Neuronal stem cell (in vitro differentiated cells): ENCODE measurements around the gene SLC7A6.

ENCODE experiments used
- DNase-seq: peaks from one replicate; pipeline ENCODE4 v3.0.0-alpha.2; 2013; ENCODE audit warnings: low spot score
- H2AFZ ChIP-seq: one replicate; pipeline ENCODE4 v1.6.1; 2013; ENCODE audit warnings: mild to moderate bottlenecking, low read length, inconsistent platforms
- H2AK5ac ChIP-seq: 2 replicates; pipeline ENCODE4 v1.6.1; 2013; ENCODE audit warnings: low read depth, mild to moderate bottlenecking, inconsistent platforms, low read length, moderate library complexity, mixed read lengths
- H2BK120ac ChIP-seq: 2 replicates; pipeline ENCODE4 v1.6.1; 2013; ENCODE audit warnings: low read depth, mild to moderate bottlenecking, inconsistent platforms, low read length, moderate library complexity, mixed read lengths
- H2BK12ac ChIP-seq: one replicate; pipeline ENCODE4 v1.6.1; 2013; ENCODE audit warnings: low read length, inconsistent platforms
- H2BK15ac ChIP-seq: 2 replicates; pipeline ENCODE4 v1.6.1; 2013; ENCODE audit warnings: mild to moderate bottlenecking, low read length, inconsistent platforms, mixed read lengths
- H2BK5ac ChIP-seq: one replicate; pipeline ENCODE4 v1.6.1; 2013; ENCODE audit warnings: inconsistent platforms, mild to moderate bottlenecking, low read length, moderate library complexity
- H3K14ac ChIP-seq: one replicate; pipeline ENCODE4 v1.6.1; 2013; ENCODE audit warnings: low read length, inconsistent platforms
- H3K18ac ChIP-seq: 2 replicates; pipeline ENCODE4 v1.6.1; 2013; ENCODE audit warnings: low read length, inconsistent platforms
- H3K23ac ChIP-seq: 2 replicates; pipeline ENCODE4 v1.6.1; 2013; ENCODE audit warnings: low read depth, mild to moderate bottlenecking, mixed read lengths, low read length, inconsistent platforms; ENCODE audit not compliant: poor library complexity
- H3K27ac ChIP-seq: replicated peaks from 3 replicates; pipeline ENCODE4 v1.5.1; 2013; ENCODE audit warnings: low read length, inconsistent platforms
- H3K27me3 ChIP-seq, 3 experiments: 2 replicates each; pipeline ENCODE4 v1.6.1; 2013; ENCODE audit warnings: low read length in 3 of 3, mild to moderate bottlenecking in 2 of 3, inconsistent platforms in 1 of 3, low read depth in 1 of 3, mixed read lengths in 1 of 3, moderate library complexity in 1 of 3; ENCODE audit not compliant: control insufficient read depth in 3 of 3, insufficient read depth in 3 of 3
- H3K36me3 ChIP-seq, 2 donors: replicated peaks in 1 of 2; 2 replicates each; pipeline ENCODE4 v1.6.1; 2013; ENCODE audit warnings: low read length in 2 of 2; ENCODE audit not compliant: control insufficient read depth in 2 of 2, insufficient read depth in 2 of 2
- H3K4ac ChIP-seq: 2 replicates; pipeline ENCODE4 v1.6.1; 2013; ENCODE audit warnings: inconsistent platforms, mild to moderate bottlenecking, low read length, moderate library complexity
- H3K4me1 ChIP-seq, 2 donors: 1 replicate in 1 of 2; 2 replicates in 1 of 2; pipeline ENCODE4 v1.6.1; 2013; ENCODE audit warnings: low read length in 2 of 2, low read depth in 1 of 2; ENCODE audit not compliant: control insufficient read depth in 2 of 2, insufficient read depth in 1 of 2
- H3K4me2 ChIP-seq: one replicate; pipeline ENCODE4 v1.6.1; 2013; ENCODE audit warnings: mild to moderate bottlenecking, low read length, inconsistent platforms; ENCODE audit not compliant: insufficient read depth, poor library complexity, severe bottlenecking
- H3K4me3 ChIP-seq, 2 donors: 2 replicates each; pipeline ENCODE4 v1.5.1; 2013; ENCODE audit warnings: low read length in 2 of 2, mild to moderate bottlenecking in 2 of 2, inconsistent platforms in 1 of 2, moderate library complexity in 1 of 2
- H3K79me1 ChIP-seq: one replicate; pipeline ENCODE4 v1.6.1; 2013; ENCODE audit warnings: low read depth, mild to moderate bottlenecking, inconsistent platforms, low read length, moderate library complexity
- H3K9ac ChIP-seq: one replicate; pipeline ENCODE4 v1.6.1; 2013; ENCODE audit warnings: mild to moderate bottlenecking, low read depth, low read length, inconsistent platforms; ENCODE audit not compliant: poor library complexity
- H3K9me3 ChIP-seq, 2 donors: replicated peaks in 1 of 2; 2 replicates each; pipeline versions ENCODE3 to v1.6.1; 2013; ENCODE audit warnings: low read length in 2 of 2, mild to moderate bottlenecking in 2 of 2, inconsistent platforms in 1 of 2, low read depth in 1 of 2, mixed read lengths in 1 of 2, moderate library complexity in 1 of 2; ENCODE audit not compliant: control insufficient read depth in 2 of 2, insufficient read depth in 1 of 2
- H4K8ac ChIP-seq: one replicate; pipeline ENCODE4 v1.6.1; 2013; ENCODE audit warnings: low read depth, mild to moderate bottlenecking, inconsistent platforms, low read length, moderate library complexity
- H4K91ac ChIP-seq: one replicate; pipeline ENCODE4 v1.6.1; 2013; ENCODE audit warnings: low read length, low read depth, mild to moderate bottlenecking, inconsistent platforms; ENCODE audit not compliant: poor library complexity
- WGBS, 2 donors: extraction: QIAGEN DNeasy Blood & Tissue Kit; methylation state at CpG; one replicate each; pipeline ENCODE4 v1.1.7; 2013; ENCODE audit warnings: missing lambda C conversion rate in 2 of 2, mixed read lengths in 1 of 2; ENCODE audit not compliant: insufficient read length in 2 of 2, insufficient replicate concordance in 1 of 2; ENCODE audit errors: extremely low coverage in 2 of 2; 5-methylcytosine and 5-hydroxymethylcytosine counted together

SLC7A6 gene

DNA sequence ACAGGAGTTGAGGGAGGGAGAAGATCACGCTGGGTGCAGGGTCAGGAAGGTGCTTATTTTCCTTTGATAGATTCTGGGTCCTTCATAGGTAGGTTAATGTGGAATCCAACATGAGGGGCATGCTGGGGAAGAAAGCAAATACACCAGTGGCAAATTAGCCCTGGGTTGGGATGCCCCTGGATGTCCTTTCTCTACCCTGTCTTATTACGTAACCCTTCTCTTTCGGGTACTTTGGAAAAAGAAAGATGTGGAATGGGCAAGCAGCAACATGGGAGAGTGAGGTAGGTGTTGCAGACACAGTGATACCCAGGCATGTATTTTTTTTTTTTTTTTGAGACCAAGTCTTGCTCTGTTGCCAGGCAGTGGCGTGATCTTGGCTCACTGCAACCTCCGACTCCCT is 9.1 kb downstream of the SLC7A6 start:
- H3K4me1 ChIP-seq = peaks cover 3% of the 10 kb centered on the region in 2 donors
- H2BK15ac ChIP-seq = no peak overlapping the region
- no peak overlapping the region for H3K23ac ChIP-seq
- H2BK5ac ChIP-seq = no peak overlapping the region
- H3K14ac ChIP-seq = no peak overlapping the region
- H3K27ac ChIP-seq = no peak overlapping the region
- no peaks in the 10 kb centered on the region for H3K27me3 ChIP-seq
- no peak overlapping the region for H3K18ac ChIP-seq
- H2AFZ ChIP-seq = no peak overlapping the region
- H3K4ac ChIP-seq = no peak overlapping the region
- H3K9me3 ChIP-seq = no peaks in the 10 kb centered on the region
- peaks cover 3% of the 10 kb centered on the region for H3K79me1 ChIP-seq
- H3K4me2 ChIP-seq = no peak overlapping the region
- no peak overlapping the region for H3K4me3 ChIP-seq
- no peak overlapping the region for H4K8ac ChIP-seq
- no peak overlapping the region for H2BK120ac ChIP-seq
- H3K36me3 ChIP-seq = peaks cover 8 to 14% of the 10 kb centered on the region in 2 donors
- no peak overlapping the region for H2AK5ac ChIP-seq
- WGBS, 2 donors = no CpG with 5 or more reads among the region's 5 CpGs
- no peak overlapping the region for H2BK12ac ChIP-seq
- DNase-seq = no peak
- no peak overlapping the region for H3K9ac ChIP-seq
- H4K91ac ChIP-seq = no peak overlapping the region

DNA sequence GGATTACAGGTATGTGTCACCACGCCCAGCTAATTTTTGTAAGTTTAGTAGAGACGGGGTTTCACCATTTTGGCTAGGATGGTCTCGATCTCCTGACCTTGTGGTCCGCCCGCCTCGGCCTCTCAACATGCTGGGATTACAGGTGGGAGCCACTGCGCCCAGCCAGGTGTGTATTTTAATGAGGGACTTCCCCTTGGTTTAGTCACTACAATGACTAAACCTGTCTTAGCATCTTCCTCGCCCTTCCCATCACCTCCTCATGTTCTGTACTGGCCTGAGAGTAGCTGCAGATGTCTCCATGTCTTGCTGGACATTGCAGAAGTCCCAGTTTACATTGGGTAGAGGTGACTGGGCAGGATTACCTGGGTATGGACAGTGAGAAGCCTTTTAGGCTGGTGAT is 9.6 kb downstream of the SLC7A6 start:
- Histone ChIP-seq H4K8ac (no peak overlapping the region), H3K14ac (no peak overlapping the region), H2BK12ac (no peak overlapping the region), H4K91ac (no peak overlapping the region), H3K27me3 (no peaks in the 10 kb centered on the region), H2BK120ac (no peak overlapping the region), H3K9me3 (no peaks in the 10 kb centered on the region), H3K27ac (no peak overlapping the region), H3K4ac (no peak overlapping the region), H3K79me1 (peaks cover 3% of the 10 kb centered on the region), H3K9ac (no peak overlapping the region), H3K4me2 (no peak overlapping the region), H2BK15ac (no peak overlapping the region), H2BK5ac (no peak overlapping the region), H3K36me3 (peaks cover 8 to 14% of the 10 kb centered on the region in 2 donors), H3K4me1 (peaks cover 3% of the 10 kb centered on the region in 2 donors), H3K18ac (no peak overlapping the region), H2AK5ac (no peak overlapping the region), H3K23ac (no peak overlapping the region), H3K4me3 (no peak overlapping the region), H2AFZ (no peak overlapping the region)
- no CpG with 5 or more reads among the region's 8 CpGs for WGBS, 2 donors
- no peak for DNase-seq

DNA sequence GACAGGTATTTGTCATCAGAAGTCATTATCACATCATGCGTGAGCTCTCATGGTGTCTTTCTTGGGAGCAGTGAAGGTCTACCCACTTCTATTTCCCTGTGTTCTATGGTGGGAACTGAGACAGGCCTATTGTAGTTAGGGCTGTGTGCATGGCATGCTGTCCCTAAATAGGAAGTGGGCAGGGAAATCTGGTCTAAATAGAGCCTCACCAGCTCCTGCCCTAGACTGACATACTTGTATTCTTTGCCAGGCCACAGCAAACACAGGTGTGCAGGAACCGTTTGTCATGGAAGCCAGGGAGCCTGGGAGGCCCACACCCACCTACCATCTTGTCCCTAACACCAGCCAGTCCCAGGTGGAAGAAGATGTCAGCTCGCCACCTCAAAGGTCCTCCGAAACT is 10.1 kb downstream of the SLC7A6 start:
- no CpG with 5 or more reads among the region's 4 CpGs for WGBS, 2 donors

DNA sequence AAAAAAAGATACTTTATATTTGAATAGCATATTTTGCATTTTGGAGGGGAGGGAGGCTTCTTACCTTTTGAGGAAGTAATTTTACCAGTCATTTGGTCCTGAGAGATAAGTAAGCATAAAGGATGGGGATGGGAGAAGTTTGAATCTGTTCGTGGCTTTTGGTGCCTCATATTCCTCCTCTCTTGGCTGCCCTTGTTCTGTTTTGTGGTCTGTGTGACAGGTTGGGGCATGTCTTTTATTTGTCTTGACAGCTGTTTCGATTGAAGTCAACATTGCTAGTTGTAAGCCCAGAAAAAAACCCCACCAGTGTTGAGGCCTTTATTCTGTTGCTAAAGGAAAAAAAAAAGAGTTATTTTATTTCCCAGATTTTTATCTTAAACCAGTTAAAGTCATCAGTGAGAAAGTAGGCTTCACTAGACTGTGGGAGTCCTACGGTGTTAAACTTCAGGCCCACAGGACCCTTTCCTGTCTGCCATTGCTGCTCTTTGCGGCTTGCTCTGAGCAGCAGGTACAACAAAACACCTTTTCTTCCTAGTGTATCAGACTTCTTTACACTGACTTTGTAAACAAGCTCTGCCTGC is 11.4 kb downstream of the SLC7A6 start:
- Histone ChIP-seq H3K14ac (no peak overlapping the region), H3K4me1 (peaks cover 1 to 3% of the 10 kb centered on the region in 2 donors), H2BK5ac (no peak overlapping the region), H3K23ac (no peak overlapping the region), H2AK5ac (no peak overlapping the region), H4K8ac (no peak overlapping the region), H3K27me3 (no peaks in the 10 kb centered on the region), H3K27ac (no peak overlapping the region), H3K4ac (no peak overlapping the region), H3K9ac (no peak overlapping the region), H3K18ac (no peak overlapping the region), H3K79me1 (peaks cover 3% of the 10 kb centered on the region), H2BK15ac (no peak overlapping the region), H3K9me3 (no peaks in the 10 kb centered on the region), H3K4me2 (no peak overlapping the region), H4K91ac (no peak overlapping the region), H2AFZ (no peak overlapping the region), H2BK12ac (no peak overlapping the region), H3K4me3 (no peak overlapping the region), H3K36me3 (peaks cover 8 to 14% of the 10 kb centered on the region in 2 donors), H2BK120ac (no peak overlapping the region)
- DNase-seq = no peak
- no CpG with 5 or more reads among the region's 4 CpGs for WGBS, 2 donors

More for the DNA sequence above, 10.1 kb downstream of the SLC7A6 start:
- no peak overlapping the region for H3K9ac ChIP-seq
- H2BK5ac ChIP-seq = peak overlapping the region; percentile 39
- DNase-seq = no peak
- no peak overlapping the region for H2AFZ ChIP-seq
- no peak overlapping the region for H3K27ac ChIP-seq
- no peak overlapping the region for H3K4me2 ChIP-seq
- peaks cover 8 to 14% of the 10 kb centered on the region in 2 donors for H3K36me3 ChIP-seq
- H3K23ac ChIP-seq = no peak overlapping the region
- peak overlapping the region; percentile 30 for H4K8ac ChIP-seq
- H2BK120ac ChIP-seq = no peak overlapping the region
- no peak overlapping the region for H2BK15ac ChIP-seq
- no peak overlapping the region for H4K91ac ChIP-seq
- no peak overlapping the region for H3K4me3 ChIP-seq
- H3K9me3 ChIP-seq = no peaks in the 10 kb centered on the region
- no peak overlapping the region for H2BK12ac ChIP-seq
- H3K4ac ChIP-seq = no peak overlapping the region
- peak overlapping the region; percentile 56 for H3K14ac ChIP-seq
- H3K18ac ChIP-seq = no peak overlapping the region
- peaks cover 1 to 3% of the 10 kb centered on the region in 2 donors for H3K4me1 ChIP-seq
- H3K27me3 ChIP-seq = no peaks in the 10 kb centered on the region
- peaks cover 3% of the 10 kb centered on the region for H3K79me1 ChIP-seq
- no peak overlapping the region for H2AK5ac ChIP-seq
